Heart right ventricle (tissue), 16 donors: ENCODE data around the gene PI4KA. TPM values are rescaled to one million over a fixed set of nuclear protein-coding genes. Genes with fewer than 3 reads are reported as not detected.

Experiments
- ATAC-seq, 8 donors: fragments of 200-7000 bp; cut with Tn5 transposase; one replicate each; pipeline ENCODE4 v1.9.1; 2020; ENCODE audit warnings: mild to moderate bottlenecking in 8 of 8, moderate library complexity in 8 of 8, moderate number of reproducible peaks in 1 of 8
- DNase-seq, 2 donors: peaks; one replicate each; pipeline ENCODE4 v3.0.0-alpha.2; 2020
- H3K27ac ChIP-seq, 10 donors: fragments of 200-600 bp; sonication (generic) in 2 of 10; one replicate each; pipeline versions ENCODE4 v1.5.0 to v1.8.0; 2020 to 2022; ENCODE audit warnings: mild to moderate bottlenecking in 3 of 10
- H3K27me3 ChIP-seq, 7 donors: fragments of 200-600 bp; one replicate each; pipeline ENCODE4 v1.8.0; 2021 to 2022; ENCODE audit warnings: mild to moderate bottlenecking in 2 of 7
- H3K36me3 ChIP-seq, 9 donors: fragments of 200-600 bp; sonication (generic) in 1 of 9; one replicate each; pipeline versions ENCODE4 v1.5.0 to v1.8.0; 2020 to 2022; ENCODE audit warnings: mild to moderate bottlenecking in 2 of 9
- H3K4me1 ChIP-seq, 9 donors: fragments of 200-600 bp; sonication (generic) in 1 of 9; one replicate each; pipeline versions ENCODE4 v1.5.0 to v1.8.0; 2020 to 2022; ENCODE audit warnings: mild to moderate bottlenecking in 4 of 9
- H3K4me3 ChIP-seq, 10 donors: fragments of 200-600 bp; sonication (generic) in 2 of 10; one replicate each; pipeline versions ENCODE4 v1.5.0 to v1.8.0; 2020 to 2022; ENCODE audit warnings: mild to moderate bottlenecking in 7 of 10, moderate library complexity in 2 of 10
- H3K9me3 ChIP-seq, 11 donors: fragments of 200-600 bp in 10 of 11; sonication (generic) in 2 of 11; one replicate each; pipeline versions ENCODE4 v1.5.0 to v1.8.0; 2013 to 2022; ENCODE audit warnings: mild to moderate bottlenecking in 2 of 11, control low read depth in 1 of 11, moderate library complexity in 1 of 11
- WGBS, 2 donors: extraction: QIAGEN DNeasy Blood & Tissue Kit; methylation state at CpG; one replicate each; pipeline ENCODE4 v1.1.7; 2013; ENCODE audit warnings: inconsistent platforms in 1 of 2; 5-methylcytosine and 5-hydroxymethylcytosine counted together
- intact Hi-C, 10 donors: fragments of 100-400 bp; cut with DNase I; formaldehyde crosslinking; loops; one replicate each; pipeline versions ENCODE4 v1.11.1 to v1.14.2; 2022
- polyA plus RNA-seq, 2 donors: library from polyadenylated mRNA; stranded (reverse); fragments of 200-250 nt; gene quantifications; one replicate each; pipeline ENCODE4 v1.2.3, GENCODE V29; 2013
- total RNA-seq, 10 donors: library from RNA; stranded (reverse); fragmentation: NEBNext Ultra II Directional in 3 of 10; extraction: Animal tissue kit (Norgen Biotek cat#: 25700) in 3 of 10; gene quantifications; one replicate each; pipeline versions ENCODE4 v1.2.1 to v1.2.4, GENCODE V29; 2021 to 2023
- TF ChIP-seq, protein P1 (sequence below), 9 donors: fragments of 200-600 bp; sonication (generic) in 2 of 9; IDR thresholded peaks; one replicate each; pipeline versions ENCODE4 v1.5.0 to v1.8.0; 2021 to 2022; ENCODE audit warnings: antibody characterized with exemption in 9 of 9, mild to moderate bottlenecking in 5 of 9, moderate library complexity in 1 of 9
- donor health status: Arrhythmogenic right ventricular cardiomyopathy.
- donor health status: ischemic (EF 13 %, LVEDD 7.1; RV severe dilation, severe dysfunction).
- donor health status: healthy with polysubstance abuse.
- donor health status: DM: no; HTN: yes; CAD: no.
- donor health status: DM: no; HTN: no; CAD: no.
- donor health status: ischemic (EF 25% LVEDD 6.9; RV normal size, moderate dysfunction).
- donor health status: ischemic (EF 25% LVEDD 5.7; RV mildly dilated, moderate dysfunction).
- donor health status: healthy.
- donor health status: DM: yes; HTN: yes; CAD: no.
- donor health status: Ischemic cardiomyopathy.
- donor health status: ischemic (EF 35%, LVEDD 5.7; RV mildly dilated, moderate dysfunction).
- donor health status: nonischemic (EF 11% LVEDD 7.7; RV severe dilation, severe dysfunction).
- donor health status: DM: yes; HTN: yes; CAD: no.
- donor health status: PGD.
- donor health status: ischemic (EF 29% LVEDD 5.4; RV normal size, mild dysfunction).
- donor health status: nonischemic (EF 23%, LVEDD 6.1; RV moderate dilation, normal function).

PI4KA gene
- total and polyA plus RNA-seq, 12 donors, result 32.3 to 55.2 (median 39.4) TPM

DNA sequence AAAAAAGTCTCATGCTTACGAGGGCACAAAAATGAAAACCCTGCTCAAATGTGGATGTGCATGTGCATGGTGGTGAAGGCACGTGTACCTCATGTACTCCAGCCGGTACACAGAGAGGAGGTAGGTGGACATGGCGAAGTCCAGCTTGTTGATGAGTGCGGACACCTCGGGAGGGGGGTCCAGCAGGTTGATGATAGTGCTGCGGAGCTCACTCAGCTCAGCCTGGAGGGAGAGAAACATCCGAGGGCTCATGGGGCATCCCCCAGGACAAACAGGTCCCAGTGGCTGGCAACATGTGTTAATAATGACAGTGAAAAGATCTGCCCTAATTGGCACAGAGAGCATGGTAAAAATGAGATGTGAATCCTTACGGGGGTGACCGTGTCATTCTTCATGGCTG lies 93.9 kb downstream of the PI4KA start:
- Histone ChIP-seq H3K27me3 (no peaks in the 10 kb centered on the region), H3K9me3 (no peaks in the 10 kb centered on the region), H3K4me3 (no peak overlapping the region), H3K27ac (no peak overlapping the region), H3K36me3 (peaks cover 0 to 88% (median 35%) of the 10 kb centered on the region in 9 donors), H3K4me1 (no peaks in the 10 kb centered on the region)
- TF ChIP-seq, protein P1, sequence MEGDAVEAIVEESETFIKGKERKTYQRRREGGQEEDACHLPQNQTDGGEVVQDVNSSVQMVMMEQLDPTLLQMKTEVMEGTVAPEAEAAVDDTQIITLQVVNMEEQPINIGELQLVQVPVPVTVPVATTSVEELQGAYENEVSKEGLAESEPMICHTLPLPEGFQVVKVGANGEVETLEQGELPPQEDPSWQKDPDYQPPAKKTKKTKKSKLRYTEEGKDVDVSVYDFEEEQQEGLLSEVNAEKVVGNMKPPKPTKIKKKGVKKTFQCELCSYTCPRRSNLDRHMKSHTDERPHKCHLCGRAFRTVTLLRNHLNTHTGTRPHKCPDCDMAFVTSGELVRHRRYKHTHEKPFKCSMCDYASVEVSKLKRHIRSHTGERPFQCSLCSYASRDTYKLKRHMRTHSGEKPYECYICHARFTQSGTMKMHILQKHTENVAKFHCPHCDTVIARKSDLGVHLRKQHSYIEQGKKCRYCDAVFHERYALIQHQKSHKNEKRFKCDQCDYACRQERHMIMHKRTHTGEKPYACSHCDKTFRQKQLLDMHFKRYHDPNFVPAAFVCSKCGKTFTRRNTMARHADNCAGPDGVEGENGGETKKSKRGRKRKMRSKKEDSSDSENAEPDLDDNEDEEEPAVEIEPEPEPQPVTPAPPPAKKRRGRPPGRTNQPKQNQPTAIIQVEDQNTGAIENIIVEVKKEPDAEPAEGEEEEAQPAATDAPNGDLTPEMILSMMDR (IDR thresholded peaks at IDR 0.05), result no peak
- DNase-seq (no peak), ATAC-seq (no peak)
- intact Hi-C loops, result no loop called here
- 95 to 96% methylated on average over 10 of the region's 10 CpGs for WGBS, 2 donors

DNA sequence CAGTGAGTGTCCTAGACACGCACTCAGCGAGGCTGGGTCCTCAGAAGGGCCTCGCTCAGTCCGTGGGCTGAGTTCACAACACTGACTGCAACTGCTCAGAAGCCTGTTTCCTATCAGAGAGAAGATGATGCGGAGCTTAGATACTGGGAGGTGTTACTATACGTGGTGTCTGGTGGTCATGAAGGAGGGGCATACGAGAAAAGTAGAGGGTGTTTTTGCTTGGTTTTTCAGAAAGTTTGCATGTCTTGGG lies 94.2 kb downstream of the PI4KA start:
- no peak overlapping the region for H3K27ac ChIP-seq
- no peaks in the 10 kb centered on the region for H3K27me3 ChIP-seq
- TF ChIP-seq, protein P1 (IDR thresholded peaks at IDR 0.05), result no peak
- ATAC-seq (no peak), DNase-seq (no peak)
- H3K36me3 ChIP-seq, result peaks cover 0 to 90% (median 35%) of the 10 kb centered on the region in 9 donors
- no peaks in the 10 kb centered on the region for H3K4me1 ChIP-seq
- H3K4me3 ChIP-seq, result no peak overlapping the region
- no peaks in the 10 kb centered on the region for H3K9me3 ChIP-seq
- WGBS, 2 donors, result 84% methylated on average over 7 of the region's 7 CpGs
- intact Hi-C loops, result no loop called here

DNA sequence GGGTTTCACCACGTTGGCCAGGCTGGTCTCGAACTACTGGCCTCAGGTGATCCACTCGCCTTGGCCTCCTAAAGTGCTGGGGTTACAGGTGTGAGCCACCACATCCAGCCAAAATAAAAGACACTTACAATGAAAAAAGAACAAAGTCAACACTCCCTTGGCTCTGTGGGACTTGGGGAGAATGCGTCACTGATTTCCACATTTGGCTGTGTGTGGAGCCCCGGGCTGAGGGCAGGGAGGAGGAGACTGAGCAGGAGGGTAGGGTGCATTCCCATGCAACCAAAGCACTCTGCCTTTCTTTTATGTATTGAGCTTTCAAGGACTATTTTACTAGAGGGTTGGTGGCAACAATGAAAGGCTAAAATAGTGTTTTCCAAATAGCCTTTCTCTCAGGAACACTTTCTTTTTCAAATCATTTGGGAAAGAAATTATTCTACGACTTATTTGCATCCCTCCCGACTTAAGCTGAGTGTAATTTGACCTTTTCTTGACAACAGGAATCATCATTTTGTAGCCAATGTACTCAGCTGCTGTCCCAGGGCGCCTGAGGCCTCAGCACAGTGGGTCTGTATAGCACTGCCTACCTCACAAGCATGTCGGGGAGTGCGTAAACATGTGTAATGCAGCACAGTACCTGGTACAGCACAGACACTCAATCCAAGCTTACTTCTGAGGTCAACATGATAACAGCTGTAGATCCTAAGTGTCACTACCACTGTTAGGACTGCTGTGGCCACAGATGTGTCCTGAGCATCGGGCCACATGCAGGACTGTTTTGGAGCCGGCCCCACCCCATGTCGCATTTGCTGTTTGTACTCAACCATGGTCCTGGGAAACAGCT lies 94.8 kb downstream of the PI4KA start:
- Histone ChIP-seq H3K36me3 (peaks cover 0 to 93% (median 35%) of the 10 kb centered on the region in 9 donors), H3K27me3 (no peaks in the 10 kb centered on the region), H3K4me3 (no peak overlapping the region), H3K4me1 (no peaks in the 10 kb centered on the region), H3K9me3 (no peaks in the 10 kb centered on the region), H3K27ac (no peak overlapping the region)
- TF ChIP-seq, protein P1 (IDR thresholded peaks at IDR 0.05), result no peak
- DNase-seq, result no peak
- ATAC-seq, result no peak
- WGBS, 2 donors, result 78 to 88% methylated on average over 13 of the region's 13 CpGs
- intact Hi-C loops, result no loop called here

DNA sequence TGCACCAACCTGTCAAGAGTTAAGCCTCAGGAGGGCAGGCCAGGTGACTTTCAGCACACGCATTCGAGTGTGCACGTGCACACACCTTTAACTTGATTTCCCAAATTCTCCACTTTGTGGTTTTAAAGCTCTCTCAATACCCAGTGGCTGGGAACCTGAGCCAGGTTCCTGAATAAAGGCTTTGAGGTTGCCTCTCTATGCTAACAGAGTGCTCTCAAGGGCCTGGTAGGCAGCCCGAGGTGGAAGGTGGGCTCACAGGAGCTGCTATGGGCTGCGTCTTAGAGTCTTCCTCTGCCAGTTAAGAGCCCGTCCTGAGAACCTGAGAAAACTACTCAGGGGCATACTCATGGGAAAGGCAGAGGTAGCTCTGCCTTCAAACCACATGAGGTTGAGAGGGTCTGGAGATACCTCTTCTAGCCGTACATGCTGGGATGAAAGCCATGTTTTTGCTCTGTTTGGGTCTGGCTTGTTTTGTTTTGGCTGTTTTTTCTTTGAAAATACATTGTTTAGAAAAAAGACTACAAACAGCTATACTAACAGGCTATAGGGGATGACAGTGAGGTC lies 96.3 kb downstream of the PI4KA start:
- no peak for ATAC-seq
- Histone ChIP-seq H3K9me3 (no peaks in the 10 kb centered on the region), H3K27me3 (no peaks in the 10 kb centered on the region), H3K27ac (no peak overlapping the region), H3K4me1 (no peaks in the 10 kb centered on the region), H3K36me3 (peaks cover 0 to 94% (median 35%) of the 10 kb centered on the region in 9 donors), H3K4me3 (no peak overlapping the region)
- WGBS, 2 donors, result 96 to 97% methylated on average over 7 of the region's 7 CpGs
- DNase-seq, result no peak
- intact Hi-C loops, result no loop called here
- TF ChIP-seq, protein P1 (IDR thresholded peaks at IDR 0.05), result no peak
